HepG2 (cell line): ENCODE data around the gene C2orf81. TPM values are rescaled to one million over a fixed set of nuclear protein-coding genes. Genes with fewer than 3 reads are reported as not detected.

Source experiments
- ETV6 ChIP-seq: sonication (generic); formaldehyde crosslinking; conservative IDR thresholded peaks from 2 replicates; pipeline ENCODE4 v1.4.0; 2020; ENCODE audit warnings: missing genetic modification reagents
- HES4 ChIP-seq: sonication (generic); formaldehyde crosslinking; IDR thresholded peaks from 2 replicates; pipeline ENCODE4 v1.9.0; 2021; ENCODE audit warnings: mild to moderate bottlenecking, missing genetic modification reagents, borderline replicate concordance
- KLF13 ChIP-seq: sonication (generic); formaldehyde crosslinking; IDR thresholded peaks from 2 replicates; pipeline ENCODE4 v1.4.0; 2020; ENCODE audit warnings: mild to moderate bottlenecking, missing genetic modification reagents
- PAXIP1 ChIP-seq: sonication (generic); formaldehyde crosslinking; conservative IDR thresholded peaks from 2 replicates; pipeline ENCODE4 v1.4.0; 2020; ENCODE audit warnings: mild to moderate bottlenecking, missing genetic modification reagents, moderate library complexity
- RBM39 ChIP-seq: fragments of 200-400 bp; formaldehyde crosslinking; IDR thresholded peaks from one replicate; pipeline ENCODE4 v1.6.1; 2018; ENCODE audit warnings: antibody characterized with exemption, mild to moderate bottlenecking, low read depth, low read length; ENCODE audit not compliant: poor library complexity, severe bottlenecking
- SOX13 ChIP-seq, 3 experiments: fragments of 450-650 bp in 1 of 3; sonication (generic) in 1 of 3; formaldehyde crosslinking in 1 of 3; IDR thresholded peaks in 2 of 3; conservative IDR thresholded peaks in 1 of 3; 2 replicates each; pipeline versions ENCODE4 v1.5.0 to v1.6.1; 2016 to 2020; ENCODE audit warnings: antibody characterized with exemption in 1 of 3, mild to moderate bottlenecking in 1 of 3, missing compliant biosample characterization in 1 of 3, missing genetic modification reagents in 1 of 3, moderate library complexity in 1 of 3
- SP4 ChIP-seq: sonication (generic); formaldehyde crosslinking; IDR thresholded peaks from 2 replicates; pipeline ENCODE4 v1.8.1; 2023; ENCODE audit warnings: mild to moderate bottlenecking, missing genetic modification reagents
- TAF15 ChIP-seq: fragments of 200-400 bp; formaldehyde crosslinking; IDR thresholded peaks from one replicate; pipeline ENCODE4 v1.6.1; 2018; ENCODE audit warnings: mild to moderate bottlenecking, low read depth, low read length; ENCODE audit not compliant: poor library complexity, severe bottlenecking
- TFDP2 ChIP-seq: sonication (generic); formaldehyde crosslinking; IDR thresholded peaks from 2 replicates; pipeline ENCODE4 v1.4.0; 2020; ENCODE audit warnings: missing genetic modification reagents
- XBP1 ChIP-seq: sonication (generic); formaldehyde crosslinking; IDR thresholded peaks from 2 replicates; pipeline ENCODE4 v1.5.0; 2020; ENCODE audit warnings: missing genetic modification reagents
- ZBTB7B ChIP-seq: sonication (generic); formaldehyde crosslinking; IDR thresholded peaks from 2 replicates; pipeline ENCODE4 v1.4.0; 2020; ENCODE audit warnings: missing genetic modification reagents
- ZFP82 ChIP-seq: sonication (generic); formaldehyde crosslinking; IDR thresholded peaks from 2 replicates; pipeline ENCODE4 v1.5.1; 2020; ENCODE audit warnings: mild to moderate bottlenecking, missing genetic modification reagents, borderline replicate concordance
- ZNF276 ChIP-seq: sonication (generic); formaldehyde crosslinking; IDR thresholded peaks from 2 replicates; pipeline ENCODE4 v1.4.0; 2020; ENCODE audit warnings: mild to moderate bottlenecking, low read depth, missing genetic modification reagents
- ZNF414 ChIP-seq: sonication (generic); formaldehyde crosslinking; IDR thresholded peaks from 2 replicates; pipeline ENCODE4 v1.5.0; 2020; ENCODE audit warnings: missing genetic modification reagents
- ZNF550 ChIP-seq: sonication (generic); formaldehyde crosslinking; IDR thresholded peaks from 2 replicates; pipeline ENCODE4 v1.4.0; 2020; ENCODE audit warnings: mild to moderate bottlenecking, missing genetic modification reagents, borderline replicate concordance
- ZNF570 ChIP-seq: sonication (generic); formaldehyde crosslinking; IDR thresholded peaks from 2 replicates; pipeline ENCODE4 v1.4.0; 2020; ENCODE audit warnings: mild to moderate bottlenecking, missing genetic modification reagents, borderline replicate concordance
- ZNF691 ChIP-seq: sonication (generic); formaldehyde crosslinking; IDR thresholded peaks from 2 replicates; pipeline ENCODE4 v1.4.0; 2020; ENCODE audit warnings: missing genetic modification reagents, low read depth, mild to moderate bottlenecking, borderline replicate concordance
- ZNF781 ChIP-seq: sonication (generic); formaldehyde crosslinking; IDR thresholded peaks from 2 replicates; pipeline ENCODE4 v1.5.1; 2020; ENCODE audit warnings: borderline replicate concordance, mild to moderate bottlenecking, missing genetic modification reagents; ENCODE audit errors: not compliant biosample characterization
- ZZZ3 ChIP-seq: sonication (generic); formaldehyde crosslinking; IDR thresholded peaks from 2 replicates; pipeline ENCODE4 v1.4.0; 2020; ENCODE audit warnings: missing genetic modification reagents, mild to moderate bottlenecking, borderline replicate concordance
- polyA plus RNA-seq, 8 experiments: library from polyadenylated mRNA; depleted of rRNA in 3 of 8; stranded (reverse) in 7 of 8; unstranded in 1 of 8; fragments of >200 nt; fragmentation: Illumina TruSeq in 4 of 8; extraction: Trizol in 4 of 8; gene quantifications; 2 replicates each; pipeline versions ENCODE4 v1.2.1 to v1.2.3, GENCODE V29; 2011 to 2016; ENCODE audit warnings: low read depth in 4 of 8, missing spikeins in 1 of 8, mixed read lengths in 1 of 8; ENCODE audit not compliant: insufficient read depth in 1 of 8
- total RNA-seq, 5 experiments: library from RNA; depleted of rRNA; stranded (reverse); fragments of >200 nt; fragmentation: Illumina TruSeq; extraction: Trizol; gene quantifications; 2 replicates each; pipeline ENCODE4 v1.2.3, GENCODE V29; 2016; ENCODE audit warnings: low read depth in 1 of 5

C2orf81 gene
- total and polyA plus RNA-seq, 2 of the 13 experiments (the other 11 are each of a cell fraction or from before 2014, with no cell fraction given): 0.15 to 0.17 TPM

GRCh38 chr2:74457549-74458131, 36.2 kb upstream of the C2orf81 start (continued):
- TF ChIP-seq PAXIP1 (CRISPR knock-in tag): peak; percentile 56; the same call in 1 of the 2 replicates
- TF ChIP-seq ZFP82 (CRISPR knock-in tag): peak; percentile 1; the same call in 1 of the 2 replicates
- TF ChIP-seq SP4: 0 out of 2 replicates have a peak, but pooled peaks have one; percentile 54
- no peak for TF ChIP-seq KLF13 (CRISPR knock-in tag)
- TF ChIP-seq ZNF781: peak; percentile 62
- TF ChIP-seq TFDP2: peak; percentile 55; the same call in 1 of the 2 replicates
- TF ChIP-seq XBP1: no peak
- TF ChIP-seq ZZZ3 (CRISPR knock-in tag): peak; percentile 9; the same call in 1 of the 2 replicates
- peak; percentile 73 for TF ChIP-seq RBM39
- TF ChIP-seq ZNF550: no peak
- peak; percentile 77; the same call in 1 of the 2 replicates for TF ChIP-seq ZNF276 (CRISPR knock-in tag)
- TF ChIP-seq HES4: peak; percentile 56
- TF ChIP-seq ETV6 (CRISPR knock-in tag): 0 out of 2 replicates have a peak, but pooled peaks have one; percentile 16
- 0 out of 2 replicates have a peak, but pooled peaks have one; percentile 48 for TF ChIP-seq ZNF570 (CRISPR knock-in tag)
- peak; percentile 90 for TF ChIP-seq ZBTB7B (CRISPR knock-in tag)
- TF ChIP-seq TAF15: peak; percentile 55
- peak; percentile 65; the same call in 1 of the 2 replicates for TF ChIP-seq ZNF414
- no peak; the same call in 1 of the 2 replicates for TF ChIP-seq SOX13 (IDR thresholded peaks at IDR 0.05)
- peak; percentile 16 to 95; a peak in 1 of 4 replicates for TF ChIP-seq SOX13 (CRISPR knock-in tag; conservative IDR thresholded peaks at IDR 0.05 in 1 of 2, IDR thresholded peaks at IDR 0.05 in 1 of 2)
- TF ChIP-seq ZNF691 (CRISPR knock-in tag): peak; percentile 63; the same call in 1 of the 2 replicates
